HG03558 (cell line): Measurements from ENCODE around the gene FOXP1.

ENCODE experiments used
- ATAC-seq: cut with Tn5 transposase; IDR thresholded peaks from one replicate; pipeline ENCODE4 v1.9.1; 2021; ENCODE audit warnings: moderate number of reproducible peaks; ENCODE audit not compliant: unreplicated experiment; ENCODE audit errors: extremely low read depth

The FOXP1 gene

DNA sequence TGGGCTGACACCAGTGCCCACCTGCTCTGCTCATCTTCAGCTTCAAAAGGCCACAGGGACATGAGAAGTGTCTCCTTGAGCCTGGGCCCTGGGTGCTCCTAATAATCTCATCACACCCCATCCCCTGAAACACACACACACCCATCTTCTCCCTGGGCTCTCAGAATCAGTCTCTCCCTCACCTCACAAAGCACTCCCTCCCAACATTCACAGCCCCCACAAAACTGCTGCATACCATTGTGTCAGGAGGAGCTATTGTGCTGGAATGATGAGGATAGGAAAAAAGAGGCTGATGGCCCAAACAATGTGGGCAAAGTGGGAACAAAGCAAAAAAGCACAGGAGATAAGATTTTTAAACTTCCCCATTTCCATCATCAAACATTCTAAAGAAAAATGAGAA lies 16.8 kb downstream of the FOXP1 start:
- no peak for ATAC-seq

DNA sequence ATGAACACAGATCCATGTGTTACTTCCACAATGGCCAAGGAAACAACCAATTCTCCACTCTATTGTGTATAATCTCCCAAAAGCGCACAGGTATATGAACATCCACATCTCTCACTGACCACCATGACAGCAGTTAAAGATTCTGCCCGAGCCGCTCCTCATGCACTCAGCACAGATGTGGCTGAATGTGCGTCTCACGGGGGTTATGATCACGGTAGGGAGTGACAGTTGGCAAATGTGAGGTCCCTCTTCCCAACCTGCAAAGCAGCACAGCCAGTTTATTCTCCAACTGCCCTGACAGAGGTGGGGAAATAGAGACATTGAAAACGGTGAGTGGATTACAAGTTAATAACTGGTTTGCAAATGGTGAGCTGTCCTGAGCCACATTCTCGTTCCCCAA lies 17.6 kb downstream of the FOXP1 start:
- ATAC-seq: no peak

DNA sequence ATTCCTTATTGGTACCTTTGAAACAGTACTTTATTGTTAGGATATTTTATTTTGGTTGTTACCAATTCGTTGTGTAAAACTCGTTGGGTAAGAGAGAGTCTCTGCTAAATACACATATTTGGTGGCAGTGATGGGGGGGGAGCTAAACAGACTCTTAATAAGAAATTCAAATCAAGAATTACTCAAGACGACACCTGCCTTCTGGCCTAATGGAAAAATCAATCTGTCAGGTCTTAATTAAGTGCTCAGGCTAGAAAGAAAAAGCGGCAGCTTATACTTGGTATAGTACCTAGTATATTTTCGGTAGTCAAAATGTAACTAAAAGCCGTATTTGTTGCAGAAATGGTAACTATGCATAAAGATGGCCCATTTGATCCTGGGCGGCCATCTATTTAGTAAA lies 18.2 kb downstream of the FOXP1 start:
- no peak for ATAC-seq

DNA sequence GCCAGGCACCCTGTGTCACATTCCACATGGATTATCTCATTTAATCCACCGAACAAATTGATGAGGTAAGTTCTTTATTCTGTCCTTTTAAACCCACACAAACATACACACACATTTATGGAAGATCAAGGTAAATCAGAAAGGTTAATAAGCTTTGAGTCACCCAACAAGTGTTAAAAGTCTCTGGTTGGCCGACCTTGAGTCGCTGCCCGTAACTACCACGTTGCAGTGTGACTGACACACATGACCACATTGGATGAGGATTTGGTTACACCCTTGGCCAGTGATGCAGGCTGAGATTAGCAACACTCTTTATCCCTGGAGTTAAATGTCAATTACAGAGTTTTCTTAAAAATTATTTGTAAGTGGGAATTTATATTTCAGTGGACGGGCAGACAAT lies 19.2 kb downstream of the FOXP1 start:
- ATAC-seq: no peak

DNA sequence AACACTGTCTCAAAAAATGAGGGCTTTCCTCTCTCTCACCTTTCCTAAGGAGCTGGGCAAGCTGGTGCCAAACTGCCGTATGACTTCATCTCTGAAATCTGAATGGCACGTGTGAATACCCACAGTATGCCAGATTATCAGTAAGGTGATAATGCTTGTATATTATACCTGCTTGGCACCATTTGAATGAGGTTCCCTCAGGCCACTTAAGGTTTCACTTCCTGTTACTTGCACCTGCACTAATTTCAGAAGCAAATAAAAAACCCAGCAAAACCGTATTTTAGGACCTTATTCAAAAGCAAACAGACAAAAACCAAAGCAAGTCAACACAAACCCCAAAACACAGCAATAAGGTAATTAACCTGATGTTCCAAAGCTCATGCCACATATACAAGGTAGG lies 19.7 kb downstream of the FOXP1 start:
- ATAC-seq: peak; percentile 65

DNA sequence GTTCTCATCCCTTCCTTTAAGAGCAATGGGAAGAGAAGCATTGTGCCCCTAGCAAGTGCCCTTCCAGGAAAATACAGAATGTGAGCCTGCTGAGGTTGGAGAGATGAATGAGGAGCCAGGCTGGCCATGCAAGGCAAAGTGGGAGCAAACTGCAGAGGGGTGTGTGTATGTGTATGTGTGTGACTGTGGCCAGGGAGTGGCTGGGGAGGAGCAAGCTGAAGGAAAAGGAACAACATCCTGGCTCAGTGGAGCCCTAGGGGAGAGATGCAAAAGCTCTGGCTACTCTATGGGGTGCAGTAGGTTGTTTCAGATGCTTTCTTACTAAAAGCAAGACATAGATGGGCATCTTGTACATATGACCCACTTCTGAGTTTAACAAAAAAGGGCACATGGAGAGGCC lies 20.6 kb downstream of the FOXP1 start:
- ATAC-seq: no peak

DNA sequence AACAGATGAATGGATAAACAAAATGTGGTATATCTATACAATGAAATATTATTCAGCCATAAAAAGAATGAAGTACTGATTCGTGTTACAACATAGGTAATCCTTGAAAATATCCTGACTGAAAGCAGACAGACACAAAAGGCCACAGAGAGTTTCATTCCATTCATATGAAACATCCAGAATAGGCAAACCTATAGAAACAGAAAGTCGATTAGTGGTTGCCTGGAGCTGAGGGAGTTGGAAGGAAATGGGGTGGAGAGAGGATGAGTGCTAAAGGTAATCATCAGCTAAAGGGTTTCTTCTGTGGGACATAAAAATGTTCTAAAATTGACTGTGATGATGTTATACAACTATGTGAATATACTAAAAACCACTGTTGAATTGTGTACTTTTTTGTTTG lies 22.9 kb downstream of the FOXP1 start:
- no peak for ATAC-seq

DNA sequence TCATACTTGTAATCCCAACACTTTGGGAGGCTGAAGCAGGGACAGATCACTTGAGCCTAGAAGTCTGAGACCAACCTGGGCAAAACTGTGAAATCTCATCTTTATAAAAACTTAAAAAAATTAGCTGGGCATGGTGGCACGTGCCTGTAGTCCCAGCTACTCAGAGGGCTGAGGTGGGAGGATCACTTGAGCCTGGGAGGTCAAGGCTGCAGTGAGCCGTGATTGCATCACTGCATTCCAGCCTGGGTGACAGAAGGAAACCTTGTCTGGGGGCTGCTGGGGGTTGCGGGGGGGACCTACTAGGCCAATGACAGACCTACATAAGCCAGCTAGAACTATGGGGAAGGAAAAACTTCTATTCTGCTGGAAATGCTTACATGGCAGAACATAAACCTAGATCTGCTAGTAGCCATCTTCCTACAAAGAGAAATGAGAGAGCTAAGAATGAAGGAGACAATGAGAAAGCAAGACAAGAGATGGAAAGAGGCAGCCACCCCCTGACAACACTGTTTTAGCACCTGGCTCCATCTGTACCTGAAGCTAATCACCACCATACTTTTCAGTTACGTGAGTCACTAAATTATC lies 23.9 kb downstream of the FOXP1 start:
- no peak for ATAC-seq

DNA sequence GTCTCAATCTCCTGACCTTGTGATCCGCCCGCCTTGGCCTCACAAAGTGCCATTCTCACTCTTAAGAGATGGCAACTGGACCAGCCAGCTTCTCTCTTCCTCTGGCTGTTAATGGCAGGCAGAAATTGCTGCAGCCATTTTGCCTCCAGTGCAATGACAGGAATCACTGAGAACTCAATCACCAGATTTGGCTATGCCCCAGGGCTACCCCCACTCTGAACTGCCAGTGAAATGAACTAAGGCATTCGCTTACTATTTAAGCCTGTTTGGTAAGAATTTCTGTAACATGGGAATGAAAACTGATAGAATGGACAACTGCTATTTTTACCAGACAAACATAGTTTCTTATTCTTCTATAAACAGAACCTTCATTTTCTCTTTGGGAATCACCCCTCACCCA lies 24.5 kb downstream of the FOXP1 start:
- ATAC-seq: no peak

DNA sequence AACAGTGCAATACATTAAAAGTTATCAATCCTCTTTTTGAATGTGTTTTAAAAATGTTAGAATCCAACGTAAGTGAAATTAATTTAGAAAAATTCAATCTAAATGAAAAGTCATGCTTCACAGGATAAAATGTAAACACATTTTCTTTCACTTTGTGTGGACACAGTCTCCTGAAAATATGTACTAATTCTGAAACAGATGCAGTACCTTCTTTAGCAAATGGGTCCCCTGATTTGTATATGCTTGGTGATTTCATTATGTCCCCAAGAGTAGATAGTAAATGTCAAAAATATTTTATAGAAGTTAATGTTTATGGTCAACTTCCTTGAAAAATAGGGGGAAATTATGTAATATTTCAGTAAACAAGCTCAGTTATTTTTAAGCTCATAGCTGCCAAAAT lies 28.9 kb downstream of the FOXP1 start:
- no peak for ATAC-seq

DNA sequence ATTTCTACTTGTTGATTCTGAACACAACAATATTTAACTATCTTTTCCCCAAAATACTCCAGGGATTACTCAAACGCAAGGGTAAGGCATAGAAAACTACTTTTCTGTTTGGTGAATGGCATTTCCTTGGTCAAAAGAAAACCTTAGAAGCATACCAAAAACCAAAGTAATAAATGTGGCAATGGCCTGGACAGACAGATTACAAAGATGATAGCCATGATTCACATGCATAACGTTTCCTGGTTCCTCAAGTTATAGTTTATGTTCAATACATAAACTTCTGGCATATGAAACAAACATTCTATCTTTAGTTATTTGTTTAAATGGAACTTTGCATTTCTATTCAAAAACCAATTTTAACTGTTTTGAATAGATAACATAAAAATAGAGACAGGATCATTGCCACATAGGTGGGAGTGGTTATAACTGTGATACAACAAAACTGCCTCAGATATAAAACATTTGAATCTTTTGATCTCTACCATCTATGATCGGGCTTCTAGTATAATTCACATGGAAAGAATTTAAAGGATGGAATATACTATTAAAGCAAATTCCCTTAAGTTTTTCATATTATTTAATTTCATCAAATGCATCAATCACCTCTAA lies 32.1 kb downstream of the FOXP1 start:
- ATAC-seq: no peak

DNA sequence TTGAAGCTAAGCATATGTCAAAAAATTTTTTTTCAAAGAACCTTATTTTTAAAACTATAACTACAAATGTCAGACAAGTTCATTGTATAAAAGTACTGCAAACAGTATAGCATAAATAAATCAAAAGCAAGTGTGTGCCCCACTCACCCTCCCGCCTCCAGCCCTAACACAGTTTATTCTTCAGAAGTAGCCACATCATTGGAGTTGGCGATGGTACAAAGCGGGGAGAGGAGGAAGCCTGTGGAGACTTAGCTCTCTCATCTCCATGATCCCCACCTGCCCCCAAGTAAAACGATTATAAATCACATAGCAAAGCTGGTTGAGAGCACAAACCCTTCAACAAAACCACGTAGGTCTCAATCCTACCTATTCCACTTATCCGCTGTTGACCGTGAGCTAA lies 33.6 kb downstream of the FOXP1 start:
- ATAC-seq: no peak

DNA sequence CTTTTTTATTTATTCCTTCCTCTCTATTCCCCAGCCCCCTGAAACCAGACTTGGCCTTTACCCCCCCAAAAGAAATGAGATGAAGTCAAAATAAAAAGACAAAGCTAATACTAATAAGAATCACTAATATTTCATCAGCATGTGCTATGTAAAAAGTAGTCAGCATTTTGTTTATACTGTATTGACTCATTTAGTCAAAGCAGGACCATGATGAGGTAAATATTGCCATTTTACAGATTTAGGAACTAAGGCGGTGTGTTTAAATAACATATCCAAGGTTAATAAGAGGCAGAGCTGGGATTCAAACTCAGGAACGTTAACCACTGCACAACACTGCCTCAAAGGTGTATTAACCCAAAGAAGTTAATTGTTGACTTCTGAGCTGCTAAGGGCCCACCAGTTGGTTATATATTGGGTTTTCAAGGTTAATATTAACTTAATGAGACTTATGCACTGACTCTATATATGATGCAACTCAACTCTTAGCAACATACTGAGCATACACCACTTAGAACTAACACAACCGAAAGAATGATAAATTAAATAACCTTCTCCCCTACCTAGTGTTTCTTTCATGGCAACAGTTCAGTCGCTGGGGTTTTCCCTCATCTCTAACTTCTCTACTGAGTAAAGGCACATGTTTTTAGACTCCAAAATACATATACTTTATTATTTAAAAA lies 34.7 kb downstream of the FOXP1 start:
- ATAC-seq: peak; percentile 86

DNA sequence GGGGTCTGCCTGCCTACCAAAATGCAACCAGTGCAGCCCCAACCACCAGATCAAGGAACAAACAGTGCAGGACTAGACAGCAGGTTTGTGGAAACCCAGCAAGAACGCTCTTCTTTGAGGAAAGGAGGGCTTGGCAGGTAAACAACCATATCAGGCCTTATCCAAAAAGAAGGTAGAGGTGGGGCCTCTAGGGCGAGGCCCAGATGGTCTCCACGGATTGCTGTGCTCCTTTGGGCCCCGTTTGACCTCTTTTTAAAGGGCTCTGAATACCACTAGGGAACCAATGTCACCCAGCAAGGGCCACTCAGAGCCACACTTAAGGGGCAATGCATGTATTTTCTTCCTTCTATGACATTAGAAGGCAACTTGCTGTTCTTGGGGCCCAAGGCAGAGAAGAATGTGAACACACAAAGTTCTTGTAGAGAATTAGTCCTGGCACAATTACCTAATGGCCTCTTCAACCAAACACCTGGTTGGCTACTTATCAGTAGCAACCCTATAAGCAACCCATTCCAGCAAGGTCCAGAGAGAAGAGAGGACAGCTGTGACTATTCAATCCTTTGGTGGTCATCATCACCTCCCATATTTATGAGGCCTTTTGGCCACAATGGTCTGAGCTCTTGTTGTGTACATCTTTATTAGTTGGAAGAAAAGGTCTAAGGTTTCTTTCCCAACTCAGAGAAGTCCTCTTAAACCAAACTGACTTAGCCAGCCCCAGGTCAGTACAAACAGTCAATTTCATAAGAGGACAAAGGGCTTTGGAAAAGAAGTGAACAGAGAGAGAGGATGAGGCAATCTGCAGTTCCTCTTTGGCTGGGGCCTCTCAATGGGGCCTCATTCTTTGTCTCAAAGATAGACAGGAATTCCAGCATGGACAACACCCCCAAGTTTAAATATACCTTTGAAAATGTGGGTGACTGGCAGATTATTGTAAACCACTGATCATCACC lies 36.0 kb downstream of the FOXP1 start:
- no peak for ATAC-seq

DNA sequence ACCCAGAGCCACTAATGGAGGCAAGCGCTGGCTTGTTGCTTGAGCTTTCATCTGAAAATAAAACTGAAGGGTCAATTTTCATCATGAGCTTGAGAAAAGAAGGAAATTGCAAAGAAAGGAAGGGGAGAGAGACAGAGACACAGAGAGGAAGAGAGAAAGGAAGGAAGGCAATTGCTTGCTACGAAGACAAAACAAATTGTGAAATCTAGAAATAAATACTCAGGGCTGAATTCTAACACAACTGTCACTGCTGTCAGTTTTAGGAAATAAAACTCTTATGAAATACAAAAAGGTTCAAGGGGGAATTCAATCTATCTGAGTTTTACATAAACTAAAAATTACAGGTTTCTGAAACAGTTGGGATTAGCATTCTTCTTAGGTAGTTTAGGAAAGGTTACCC lies 36.7 kb downstream of the FOXP1 start:
- no peak for ATAC-seq

DNA sequence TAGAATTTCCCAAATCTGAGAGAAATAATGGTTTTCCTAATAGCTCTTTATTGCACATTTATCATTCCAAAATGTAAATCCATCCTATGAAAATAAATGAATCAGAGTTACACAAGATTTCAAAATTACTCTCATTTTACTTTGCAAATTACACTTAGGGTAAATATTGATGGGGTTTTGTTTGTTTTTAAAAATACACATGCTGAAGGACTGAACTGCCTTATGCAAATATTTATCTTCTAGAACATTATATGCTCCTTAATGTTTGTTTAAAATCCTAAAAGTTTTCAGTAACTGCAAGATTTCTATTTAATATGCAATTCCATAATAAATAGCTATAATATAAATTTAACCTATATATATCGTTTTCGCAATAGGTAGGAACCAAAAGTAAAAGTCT lies 38.2 kb downstream of the FOXP1 start:
- ATAC-seq: no peak

DNA sequence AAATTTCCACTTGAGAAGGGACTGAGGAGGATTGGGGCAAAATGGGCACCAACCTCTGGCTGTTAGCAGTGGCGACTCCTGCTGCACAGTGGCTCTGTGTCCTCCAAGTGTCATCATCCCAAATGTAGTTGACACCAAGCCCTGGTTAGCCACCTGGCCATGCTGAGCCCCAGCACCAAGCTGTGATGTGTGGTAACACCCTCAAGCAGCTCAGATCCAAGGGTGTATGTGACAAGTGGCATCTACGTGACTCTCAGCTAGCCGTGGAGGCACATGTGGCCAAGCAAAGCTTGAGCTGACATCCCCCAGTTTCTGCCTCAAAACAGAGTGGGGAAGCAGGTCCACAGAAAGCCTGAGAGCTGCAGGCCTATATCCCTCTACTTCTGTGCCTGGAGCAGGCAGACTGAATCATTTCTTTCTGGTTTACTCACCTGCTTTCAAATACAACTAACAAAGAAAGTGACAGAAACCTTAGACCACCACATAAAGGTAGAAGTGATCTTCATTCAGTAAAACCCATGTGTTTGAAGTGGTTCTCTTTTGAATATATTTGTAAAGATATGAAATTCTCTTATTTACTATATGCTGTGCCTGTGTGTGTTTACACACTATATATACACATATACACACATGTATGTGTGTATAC lies 40.0 kb downstream of the FOXP1 start:
- no peak for ATAC-seq

DNA sequence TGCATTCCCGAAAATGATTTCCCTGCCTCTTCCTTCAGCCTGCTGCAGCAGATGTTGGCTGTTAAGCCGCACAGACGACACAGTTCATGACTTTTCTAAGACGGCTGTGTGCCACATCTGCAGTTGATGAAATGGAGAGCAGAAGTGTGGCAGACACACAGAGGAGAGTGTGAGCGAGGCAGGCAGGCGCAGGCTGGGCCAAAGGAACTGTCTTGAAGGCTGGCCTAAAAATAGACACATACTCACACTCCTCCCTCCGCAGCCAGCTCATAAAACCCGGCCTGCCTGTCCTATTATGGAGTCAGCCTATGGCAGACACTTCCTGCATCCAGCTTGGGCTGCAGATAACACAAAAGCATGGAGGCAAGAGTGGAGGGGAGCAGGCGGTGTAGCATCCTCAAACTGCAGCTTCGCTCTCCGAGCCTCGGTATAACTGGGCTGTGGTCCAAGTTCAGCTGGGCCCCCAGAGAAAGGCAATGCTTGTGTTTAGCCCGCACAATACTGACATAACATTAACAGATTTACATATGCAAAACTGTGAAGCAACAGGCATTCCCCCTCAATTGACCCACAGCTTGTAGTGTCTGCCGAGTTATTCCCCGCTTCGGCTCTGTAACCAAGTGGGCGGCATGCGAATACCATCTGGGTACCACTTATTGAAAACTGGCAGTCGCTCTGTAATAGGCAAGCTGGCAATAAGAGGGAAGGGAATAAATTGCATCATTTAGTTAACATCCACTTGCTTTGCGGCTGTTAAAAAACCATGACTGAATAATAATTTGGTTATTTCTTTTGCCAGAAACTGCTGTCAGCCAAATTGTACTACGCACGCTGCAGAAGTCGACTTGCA lies 40.8 kb downstream of the FOXP1 start:
- peak; percentile 41 for ATAC-seq

DNA sequence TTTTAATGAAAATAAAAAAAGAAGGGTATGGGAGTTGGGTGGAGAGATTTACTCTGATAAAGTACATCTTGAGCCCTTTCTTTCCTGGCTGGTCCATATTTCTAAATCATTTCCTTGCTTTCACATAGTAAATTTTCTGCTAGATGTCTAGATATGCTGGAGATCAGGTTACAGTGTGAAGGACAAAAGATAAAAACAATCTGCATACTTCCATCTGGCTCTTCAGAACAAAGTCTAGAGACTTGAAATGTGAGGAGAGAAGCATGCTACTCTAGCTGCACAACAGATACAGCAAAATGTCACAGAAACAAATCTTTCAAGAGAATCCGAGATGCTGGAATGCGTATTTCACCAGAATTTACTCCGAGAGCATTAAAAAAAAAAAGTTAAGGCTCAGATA lies 42.2 kb downstream of the FOXP1 start:
- ATAC-seq: no peak

DNA sequence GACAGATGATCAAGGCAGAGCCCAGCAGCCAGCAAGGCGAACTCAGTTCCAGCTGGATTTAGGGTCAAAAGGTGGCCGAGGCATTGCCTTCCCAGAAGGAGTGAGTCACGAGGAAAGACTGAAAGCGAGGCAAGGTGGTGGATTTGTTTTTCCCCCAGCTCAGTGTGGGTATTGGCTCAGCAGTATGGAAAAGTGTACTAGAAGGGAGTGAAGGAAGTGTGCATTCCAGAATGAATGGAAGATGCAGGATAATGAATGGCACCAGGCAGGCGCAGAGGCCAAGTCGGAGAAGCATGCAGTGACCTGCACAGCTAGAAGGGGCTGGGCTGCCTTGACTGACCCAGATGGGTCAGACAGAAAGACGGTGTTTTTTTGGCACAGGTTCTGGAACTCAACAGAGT lies 46.3 kb downstream of the FOXP1 start:
- no peak for ATAC-seq
